PFSK-1 (cell line): ENCODE results near the gene NFE2L1.

Experiments
- SIN3A ChIP-seq: IDR thresholded peaks from 2 replicates; pipeline ENCODE4 v1.6.1; 2012; ENCODE audit warnings: mild to moderate bottlenecking, low read length, moderate library complexity, borderline replicate concordance; ENCODE audit not compliant: insufficient read depth
- TF ChIP-seq, protein P1 (sequence below), 2 experiments: IDR thresholded peaks; 2 replicates each; pipeline versions ENCODE4 v1.6.1 to v1.8.0; 2011 to 2012; ENCODE audit warnings: low read depth in 2 of 2, low read length in 2 of 2, control low read depth in 1 of 2, inconsistent platforms in 1 of 2, mild to moderate bottlenecking in 1 of 2, moderate library complexity in 1 of 2; ENCODE audit not compliant: insufficient read depth in 1 of 2

DNA sequence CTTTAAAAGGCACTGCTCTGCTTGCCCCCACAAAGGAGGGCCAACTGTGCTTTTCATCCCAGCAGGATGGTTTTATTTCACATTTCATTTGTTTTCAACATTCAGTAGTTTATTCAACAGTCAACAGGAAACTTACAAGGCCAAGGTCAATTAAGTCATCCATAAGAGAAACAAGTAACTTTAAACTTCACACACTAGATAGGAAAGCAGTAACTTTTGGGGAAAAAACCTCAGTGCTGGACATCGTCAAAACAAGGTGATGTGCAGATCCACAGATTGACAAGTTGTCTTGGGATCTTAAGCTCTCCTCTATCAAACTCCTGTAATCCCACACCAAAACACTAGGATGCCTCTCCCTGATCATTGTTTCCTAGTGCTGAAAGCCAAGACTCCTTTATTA is 18.5 kb downstream of the NFE2L1 start:
- TF ChIP-seq SIN3A, result no peak
- TF ChIP-seq, protein P1, sequence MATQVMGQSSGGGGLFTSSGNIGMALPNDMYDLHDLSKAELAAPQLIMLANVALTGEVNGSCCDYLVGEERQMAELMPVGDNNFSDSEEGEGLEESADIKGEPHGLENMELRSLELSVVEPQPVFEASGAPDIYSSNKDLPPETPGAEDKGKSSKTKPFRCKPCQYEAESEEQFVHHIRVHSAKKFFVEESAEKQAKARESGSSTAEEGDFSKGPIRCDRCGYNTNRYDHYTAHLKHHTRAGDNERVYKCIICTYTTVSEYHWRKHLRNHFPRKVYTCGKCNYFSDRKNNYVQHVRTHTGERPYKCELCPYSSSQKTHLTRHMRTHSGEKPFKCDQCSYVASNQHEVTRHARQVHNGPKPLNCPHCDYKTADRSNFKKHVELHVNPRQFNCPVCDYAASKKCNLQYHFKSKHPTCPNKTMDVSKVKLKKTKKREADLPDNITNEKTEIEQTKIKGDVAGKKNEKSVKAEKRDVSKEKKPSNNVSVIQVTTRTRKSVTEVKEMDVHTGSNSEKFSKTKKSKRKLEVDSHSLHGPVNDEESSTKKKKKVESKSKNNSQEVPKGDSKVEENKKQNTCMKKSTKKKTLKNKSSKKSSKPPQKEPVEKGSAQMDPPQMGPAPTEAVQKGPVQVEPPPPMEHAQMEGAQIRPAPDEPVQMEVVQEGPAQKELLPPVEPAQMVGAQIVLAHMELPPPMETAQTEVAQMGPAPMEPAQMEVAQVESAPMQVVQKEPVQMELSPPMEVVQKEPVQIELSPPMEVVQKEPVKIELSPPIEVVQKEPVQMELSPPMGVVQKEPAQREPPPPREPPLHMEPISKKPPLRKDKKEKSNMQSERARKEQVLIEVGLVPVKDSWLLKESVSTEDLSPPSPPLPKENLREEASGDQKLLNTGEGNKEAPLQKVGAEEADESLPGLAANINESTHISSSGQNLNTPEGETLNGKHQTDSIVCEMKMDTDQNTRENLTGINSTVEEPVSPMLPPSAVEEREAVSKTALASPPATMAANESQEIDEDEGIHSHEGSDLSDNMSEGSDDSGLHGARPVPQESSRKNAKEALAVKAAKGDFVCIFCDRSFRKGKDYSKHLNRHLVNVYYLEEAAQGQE (IDR thresholded peaks at IDR 0.05; ENCODE audit: insufficient read depth in 1 of 2, low read depth in 2 of 2, low read length in 2 of 2), result no peak
